Measurements from ENCODE around the gene KCNK2.

DNA sequence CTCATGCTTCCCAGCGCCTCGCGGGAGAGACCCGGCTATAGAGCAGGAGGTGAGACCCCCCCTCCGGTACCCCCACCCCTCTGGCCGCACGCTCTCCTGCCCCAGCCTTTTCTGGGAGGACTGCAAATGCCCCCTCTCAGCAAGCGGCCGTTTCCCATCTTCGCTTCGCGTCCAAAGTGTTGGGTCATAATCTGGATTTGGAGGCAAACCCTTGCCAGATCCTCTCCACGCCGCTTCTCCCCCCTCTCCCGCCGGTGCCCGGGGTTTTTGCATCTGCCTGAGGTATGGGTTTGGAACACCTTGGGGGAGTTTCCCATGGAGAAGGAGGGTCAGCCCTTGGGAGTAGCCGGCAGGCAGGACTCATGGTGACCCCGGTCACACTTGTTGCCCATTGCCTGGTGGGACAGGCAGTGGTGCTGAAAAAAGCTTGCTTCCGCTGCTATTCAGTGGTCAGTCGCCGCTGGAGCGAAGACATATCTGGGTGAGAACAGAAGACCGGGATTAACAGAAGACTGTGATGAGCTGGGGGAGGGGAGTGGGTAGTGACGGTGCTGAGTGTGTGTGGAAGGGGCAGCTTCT is 935 bp downstream of the KCNK2 start:
- TF ChIP-seq, protein P1, sequence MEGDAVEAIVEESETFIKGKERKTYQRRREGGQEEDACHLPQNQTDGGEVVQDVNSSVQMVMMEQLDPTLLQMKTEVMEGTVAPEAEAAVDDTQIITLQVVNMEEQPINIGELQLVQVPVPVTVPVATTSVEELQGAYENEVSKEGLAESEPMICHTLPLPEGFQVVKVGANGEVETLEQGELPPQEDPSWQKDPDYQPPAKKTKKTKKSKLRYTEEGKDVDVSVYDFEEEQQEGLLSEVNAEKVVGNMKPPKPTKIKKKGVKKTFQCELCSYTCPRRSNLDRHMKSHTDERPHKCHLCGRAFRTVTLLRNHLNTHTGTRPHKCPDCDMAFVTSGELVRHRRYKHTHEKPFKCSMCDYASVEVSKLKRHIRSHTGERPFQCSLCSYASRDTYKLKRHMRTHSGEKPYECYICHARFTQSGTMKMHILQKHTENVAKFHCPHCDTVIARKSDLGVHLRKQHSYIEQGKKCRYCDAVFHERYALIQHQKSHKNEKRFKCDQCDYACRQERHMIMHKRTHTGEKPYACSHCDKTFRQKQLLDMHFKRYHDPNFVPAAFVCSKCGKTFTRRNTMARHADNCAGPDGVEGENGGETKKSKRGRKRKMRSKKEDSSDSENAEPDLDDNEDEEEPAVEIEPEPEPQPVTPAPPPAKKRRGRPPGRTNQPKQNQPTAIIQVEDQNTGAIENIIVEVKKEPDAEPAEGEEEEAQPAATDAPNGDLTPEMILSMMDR (IDR thresholded peaks at IDR 0.05): no peak
- no peak for TF ChIP-seq POLR2A (IDR thresholded peaks at IDR 0.05)
